DMS79 (cell line): ENCODE data around the gene TMEM181.
"Not testable (repeated sequence)": the region's sequence is repeated elsewhere in the genome, so short reads cannot be mapped to it uniquely, and the experiment has no call there.

Experiments used
- DNase-seq: peaks from one replicate; lab custom pipeline; 2025; lab: John Stamatoyannopoulos, UW

Gene TMEM181

GRCh38 chr6:158621694-158622544, 62.0 kb downstream of the TMEM181 start:
- DNase-seq = no peak

GRCh38 chr6:158622545-158623190, 62.8 kb downstream of the TMEM181 start:
- DNase-seq = no peak

- no peak for DNase-seq
Observed at GRCh38 chr6:158624684-158625682, 65.1 kb downstream of the TMEM181 start.

GRCh38 chr6:158625881-158626305, 66.0 kb downstream of the TMEM181 start:
- DNase-seq = no peak

- DNase-seq = no peak
Observed at GRCh38 chr6:158626360-158627167, 66.7 kb downstream of the TMEM181 start.

- DNase-seq = no peak
Observed at GRCh38 chr6:158627168-158627939, 67.5 kb downstream of the TMEM181 start.

- DNase-seq = no peak
Observed at GRCh38 chr6:158627940-158628211, 68.0 kb downstream of the TMEM181 start.

- no peak for DNase-seq
Observed at GRCh38 chr6:158628542-158628941, 68.7 kb downstream of the TMEM181 start.

GRCh38 chr6:158629367-158630221, 69.7 kb downstream of the TMEM181 start:
- DNase-seq = no peak

GRCh38 chr6:158630938-158631616, 71.2 kb downstream of the TMEM181 start:
- DNase-seq = no peak

GRCh38 chr6:158631678-158632537, 72.0 kb downstream of the TMEM181 start:
- DNase-seq = no peak

GRCh38 chr6:158632538-158633119, 72.7 kb downstream of the TMEM181 start:
- not testable (repeated sequence) for DNase-seq

GRCh38 chr6:158633127-158633526, 73.2 kb downstream of the TMEM181 start:
- no peak for DNase-seq

GRCh38 chr6:158634695-158635426, 75.0 kb downstream of the TMEM181 start:
- no peak for DNase-seq

- DNase-seq = no peak
Observed at GRCh38 chr6:158635427-158636073, 75.7 kb downstream of the TMEM181 start.

- DNase-seq = no peak
Observed at GRCh38 chr6:158636778-158637177, 76.9 kb downstream of the TMEM181 start.
